HG03060 (cell line): ENCODE results near the gene CCDC167.

Experiments
- ATAC-seq: cut with Tn5 transposase; IDR thresholded peaks from one replicate; pipeline ENCODE4 v1.9.1; 2021; ENCODE audit warnings: low read depth, moderate number of reproducible peaks; ENCODE audit not compliant: unreplicated experiment

Gene CCDC167

DNA sequence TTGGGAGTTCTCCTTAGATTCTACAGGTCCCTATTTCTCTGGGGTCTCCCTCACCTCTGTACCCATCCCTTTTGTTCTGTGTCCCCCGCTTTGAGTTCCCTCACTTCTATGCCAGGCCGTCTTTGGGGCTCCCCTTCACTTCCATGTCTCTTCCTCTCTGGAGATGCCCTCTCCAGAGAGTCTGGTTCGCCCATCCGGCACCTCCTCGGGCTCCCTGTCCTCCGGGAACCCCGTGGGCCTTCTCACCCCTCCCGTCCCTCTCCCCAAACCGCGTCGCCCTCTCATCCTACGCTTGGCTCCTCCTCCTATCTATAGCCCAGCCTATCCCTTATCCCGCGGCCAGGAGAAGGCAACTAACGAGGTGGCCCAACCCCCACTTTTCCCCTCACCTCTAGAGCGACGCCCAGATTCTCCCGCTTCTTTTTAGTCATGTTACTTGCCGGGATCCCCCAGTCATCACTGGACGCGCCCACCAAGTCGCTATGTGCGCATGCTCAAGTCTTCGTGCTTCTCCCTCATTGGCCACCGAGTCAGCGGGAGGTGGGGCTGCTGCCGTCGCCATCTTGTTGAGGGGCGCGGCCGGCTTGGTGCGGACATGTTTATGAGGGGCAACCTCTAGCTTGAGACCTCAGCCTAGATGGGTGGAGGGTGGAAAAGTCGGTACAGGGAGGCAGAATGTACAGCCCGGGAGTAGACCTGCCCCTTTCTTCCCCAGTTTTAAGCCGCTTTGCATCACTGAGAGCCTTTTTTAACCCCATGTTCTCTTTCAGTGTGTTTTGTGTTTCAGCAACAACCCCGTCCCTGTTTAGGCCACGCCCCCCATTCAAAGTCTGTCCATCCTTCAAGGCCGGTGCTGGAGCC lies at the start of gene CCDC167:
Gene CCDC167 (minus strand): TSS at position 461 of the 861 bp plus-strand sequence. CDS start 30 bp downstream, at position 431.
- ATAC-seq: peak; percentile 66

DNA sequence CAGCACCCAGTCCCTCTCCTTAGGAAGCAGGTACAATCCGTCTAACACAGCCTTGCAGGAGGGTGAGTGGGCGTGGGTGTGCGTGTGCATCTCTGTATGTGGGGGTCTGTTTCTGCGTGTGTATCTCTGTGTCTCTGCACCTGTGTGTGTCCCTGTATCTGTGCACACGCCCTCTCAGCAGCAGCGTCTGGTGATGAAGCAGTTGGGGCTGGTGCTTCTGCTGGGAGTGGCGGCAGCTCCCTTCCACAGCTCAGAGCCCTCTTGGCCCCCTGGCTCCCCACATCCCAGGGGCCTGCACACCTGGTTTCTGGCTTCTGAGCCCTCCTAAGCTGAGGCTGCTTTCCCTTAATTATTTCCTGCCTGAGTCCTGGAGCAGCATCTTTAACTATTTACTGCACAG lies 49.5 kb upstream of the CCDC167 start:
- ATAC-seq: no peak

DNA sequence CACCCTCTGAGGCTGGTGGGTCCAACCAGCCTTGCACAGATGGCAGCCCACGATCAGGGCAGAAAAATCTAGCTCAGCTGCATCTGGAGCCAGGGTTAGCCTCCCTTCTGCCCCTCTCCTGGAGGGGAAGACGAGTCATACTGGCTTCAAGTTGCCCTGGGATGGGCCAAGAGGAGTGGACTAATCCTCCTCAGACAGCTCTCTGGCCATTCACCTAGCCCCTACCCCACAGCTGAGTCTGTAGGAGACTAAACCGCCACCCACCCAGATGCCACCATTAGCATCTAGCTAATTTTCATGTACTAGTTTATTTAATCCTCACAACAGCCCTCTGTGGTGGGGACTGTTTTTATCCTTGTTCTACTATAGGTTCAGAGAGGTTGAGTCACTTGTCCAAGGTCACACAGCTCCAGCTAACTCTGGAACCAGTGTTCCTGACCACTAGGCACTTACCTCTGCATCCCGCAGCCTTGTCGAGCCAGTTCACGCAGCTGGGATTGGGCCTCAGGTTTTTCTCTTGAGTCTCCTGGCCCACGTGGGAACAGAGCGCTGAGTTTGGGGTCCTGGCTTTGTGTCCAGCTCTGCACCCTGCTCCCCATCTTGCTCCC lies 48.5 kb upstream of the CCDC167 start:
- ATAC-seq: no peak

DNA sequence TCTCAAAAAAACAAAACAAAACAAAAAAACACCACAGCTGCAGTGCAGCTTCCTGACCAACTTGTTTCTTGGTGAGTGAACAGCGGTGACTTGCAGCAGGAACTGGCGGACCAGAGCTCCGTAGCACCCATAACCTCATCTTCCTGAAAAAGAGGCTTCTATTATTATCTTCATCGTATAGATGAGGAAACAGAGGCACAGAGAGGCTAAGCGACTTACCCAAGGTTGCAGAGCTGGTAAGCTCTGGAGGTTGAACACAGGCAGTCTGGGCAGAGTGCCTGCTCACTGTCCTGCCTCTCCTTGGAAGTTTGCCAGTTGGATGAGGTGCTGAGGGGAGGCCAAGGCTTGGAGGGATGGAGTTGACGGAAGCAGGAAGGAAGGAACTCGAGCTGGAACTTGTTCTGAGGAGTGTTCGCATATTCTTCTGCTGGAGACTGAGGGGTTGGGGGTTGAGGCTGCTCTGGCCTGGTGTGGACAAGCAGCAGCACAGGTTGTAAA lies 47.9 kb upstream of the CCDC167 start:
- ATAC-seq: no peak

DNA sequence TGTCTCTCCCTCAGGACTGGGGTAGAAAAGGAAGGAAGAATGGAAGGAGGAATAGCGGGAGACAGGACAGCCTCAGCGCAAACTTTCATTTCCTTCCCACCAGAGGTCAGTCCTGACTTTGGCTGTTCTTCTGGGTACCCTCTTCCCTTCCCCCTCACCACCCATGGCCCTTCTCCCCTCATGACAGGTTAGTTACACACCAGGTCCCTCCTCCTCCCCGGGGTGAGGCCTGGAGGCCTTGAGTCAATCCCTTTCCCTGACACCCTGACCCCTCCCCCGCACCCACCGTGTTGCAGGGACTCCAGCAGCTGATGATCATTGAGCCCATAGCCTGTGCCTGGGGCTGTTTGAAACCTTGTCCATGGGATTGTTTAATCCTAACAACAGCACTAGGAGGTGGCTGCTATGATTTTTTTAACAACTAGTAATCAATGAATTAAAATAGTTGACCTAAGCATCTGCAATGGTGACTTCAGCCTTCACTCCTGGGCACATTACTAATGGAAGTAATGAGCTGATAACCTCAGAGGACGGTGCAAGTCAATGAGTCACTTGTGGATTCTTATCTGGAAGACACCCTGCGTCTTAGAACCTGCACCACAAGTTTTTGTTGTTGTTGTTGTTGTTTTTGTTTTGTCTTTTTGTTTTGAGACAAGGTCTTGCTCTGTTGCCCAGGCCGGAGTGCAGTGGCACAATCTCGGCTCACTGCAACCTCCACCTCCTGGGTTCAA lies 46.6 kb upstream of the CCDC167 start:
- ATAC-seq: no peak

DNA sequence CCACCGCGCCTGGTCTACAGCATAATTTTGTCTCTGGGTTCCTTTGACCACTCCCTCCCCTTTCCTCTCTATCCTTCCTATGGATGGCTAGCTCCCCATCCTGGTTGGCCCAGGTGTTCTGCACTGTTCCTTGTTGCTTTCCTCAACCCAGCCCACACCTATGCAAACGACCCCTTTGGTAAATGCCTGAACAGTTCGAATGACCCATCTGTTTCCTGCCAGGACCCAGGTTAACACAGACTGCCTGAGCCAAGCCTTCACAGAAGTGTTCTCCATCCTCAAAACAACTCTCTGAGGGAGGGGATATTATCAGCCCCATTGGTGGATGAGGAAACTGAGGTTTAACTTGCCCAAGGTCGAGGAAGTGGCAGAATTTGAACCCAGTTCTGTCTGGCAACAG lies 44.8 kb upstream of the CCDC167 start:
- ATAC-seq: no peak

DNA sequence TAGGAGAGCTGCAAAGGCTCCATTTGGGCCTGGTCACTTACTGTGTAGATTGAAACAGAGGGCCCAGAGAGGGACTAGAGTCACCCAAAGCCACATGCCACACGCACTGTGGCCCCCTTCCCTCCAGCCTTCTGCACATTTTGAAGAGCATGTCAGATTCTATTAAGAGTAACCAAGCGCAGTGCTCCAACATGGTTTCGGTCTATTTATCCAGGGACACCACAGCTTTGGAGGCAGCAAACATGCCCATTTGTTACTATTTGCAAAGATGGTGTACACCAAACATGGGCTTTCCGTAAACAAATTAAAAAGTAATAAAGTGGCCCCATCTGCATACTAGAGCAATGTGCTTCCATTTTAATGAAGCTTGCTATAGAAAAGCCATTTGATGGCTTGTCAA lies 43.7 kb upstream of the CCDC167 start:
- no peak for ATAC-seq

DNA sequence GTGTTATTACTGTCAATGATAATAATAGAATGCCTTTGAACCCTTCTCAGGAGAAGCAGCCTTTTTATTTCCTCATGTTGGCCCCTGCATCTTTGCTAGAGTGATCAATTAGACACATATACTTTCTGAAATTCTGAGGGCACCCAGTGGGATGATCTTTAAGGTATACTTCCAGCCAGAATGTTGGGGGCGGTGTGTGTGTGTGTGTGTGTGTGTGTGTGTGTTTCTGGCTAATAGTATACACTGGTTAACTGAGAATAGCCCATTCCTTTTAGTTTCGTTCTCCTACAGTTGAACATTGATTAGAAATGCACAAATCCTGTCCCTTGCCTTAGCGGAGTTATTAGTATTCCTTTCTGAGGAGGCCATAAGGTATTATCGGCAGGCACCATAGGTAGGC lies 41.7 kb upstream of the CCDC167 start:
- no peak for ATAC-seq

DNA sequence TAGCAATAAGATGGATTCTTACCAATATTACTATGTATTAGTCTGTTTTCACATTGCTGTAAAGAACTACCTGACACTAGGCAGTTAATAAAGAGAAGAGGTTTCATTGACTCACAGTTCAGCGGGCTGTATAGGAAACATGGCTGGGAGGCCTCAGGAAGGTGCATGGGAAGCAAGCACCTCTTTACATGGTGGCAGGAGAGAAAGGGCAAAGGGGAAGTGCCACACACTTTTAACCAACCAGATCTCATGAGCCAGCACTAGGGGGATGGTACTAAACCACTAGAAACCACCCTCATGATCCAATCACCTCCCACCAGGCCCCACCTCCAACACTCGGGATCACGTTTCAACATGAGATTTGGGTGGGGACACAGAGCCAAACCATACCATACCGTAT lies 40.7 kb upstream of the CCDC167 start:
- no peak for ATAC-seq

DNA sequence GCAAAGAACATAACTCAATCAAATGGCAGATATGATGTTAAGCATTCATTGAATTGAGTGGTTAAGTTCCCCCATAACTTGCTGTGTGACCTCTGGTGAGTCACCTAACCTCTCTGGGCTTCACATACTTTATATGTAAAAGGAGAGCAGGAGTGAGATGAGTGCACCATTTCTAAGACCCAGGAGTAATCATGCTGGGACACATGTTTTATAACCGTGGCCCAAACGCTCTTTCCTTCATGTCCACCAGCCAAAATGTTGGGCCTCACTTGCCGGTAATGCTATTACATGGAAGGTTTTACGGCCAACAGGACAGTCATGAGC lies 40.3 kb upstream of the CCDC167 start:
- ATAC-seq: no peak

DNA sequence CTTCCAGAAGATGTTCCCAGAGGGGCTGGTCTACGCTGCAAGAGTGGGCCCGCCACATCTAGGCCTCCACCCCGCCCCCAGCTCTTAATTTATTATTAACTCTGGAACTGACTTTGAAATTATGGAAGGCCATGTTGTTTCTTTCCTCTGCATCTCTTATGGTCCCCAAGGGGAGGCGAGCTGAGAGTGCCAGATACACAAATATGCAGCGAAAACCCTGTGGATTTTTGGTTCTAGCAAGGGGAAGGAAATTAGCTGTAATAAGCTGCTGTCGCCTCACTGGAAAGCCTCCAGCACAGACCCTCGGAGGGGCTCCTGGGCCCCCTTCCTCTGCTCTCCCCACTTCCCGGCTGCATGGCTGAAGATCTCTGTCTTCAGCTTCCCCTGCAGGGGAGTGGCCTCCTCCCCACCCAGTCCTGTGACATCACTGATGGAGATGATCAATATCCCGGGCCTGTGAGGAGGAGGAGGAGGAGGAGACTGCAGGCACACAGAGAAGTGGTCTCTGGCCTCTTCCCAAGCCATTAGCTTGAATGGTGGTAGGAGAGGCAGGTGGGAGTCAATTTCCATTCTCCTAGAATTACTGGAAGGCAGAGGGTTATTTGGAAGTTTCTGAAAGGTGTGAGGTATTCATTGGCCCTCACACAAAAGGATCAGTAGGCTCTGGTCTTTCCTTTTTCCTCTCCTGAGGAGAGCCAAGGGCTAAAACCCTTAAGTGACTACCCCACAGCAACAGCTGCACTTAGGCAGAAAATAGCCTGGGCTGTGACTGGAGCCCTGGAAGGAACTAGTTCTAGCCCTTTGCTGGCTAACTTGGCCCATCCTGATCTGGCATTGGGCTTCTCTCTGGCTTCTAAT lies 39.7 kb upstream of the CCDC167 start:
- ATAC-seq: no peak

DNA sequence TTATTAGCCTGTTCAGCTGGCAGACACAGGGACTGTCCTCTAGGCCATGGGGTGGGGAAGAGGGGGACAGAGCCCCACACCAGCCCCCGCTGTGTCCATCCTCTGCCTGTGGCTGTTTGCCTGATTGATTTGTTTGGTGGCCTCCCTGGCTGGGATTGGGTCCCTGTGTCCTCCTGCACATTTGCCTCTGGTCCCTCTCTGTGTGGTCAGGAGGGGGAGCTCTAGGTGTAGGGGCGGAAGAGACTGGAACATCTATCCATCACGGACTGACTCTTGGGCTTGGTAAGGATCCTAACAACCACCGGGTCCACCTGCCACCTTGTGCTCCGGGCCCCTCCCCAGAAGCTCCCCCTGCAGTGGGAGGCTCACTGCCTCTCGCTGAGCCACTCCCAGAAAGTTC lies 38.4 kb upstream of the CCDC167 start:
- no peak for ATAC-seq

DNA sequence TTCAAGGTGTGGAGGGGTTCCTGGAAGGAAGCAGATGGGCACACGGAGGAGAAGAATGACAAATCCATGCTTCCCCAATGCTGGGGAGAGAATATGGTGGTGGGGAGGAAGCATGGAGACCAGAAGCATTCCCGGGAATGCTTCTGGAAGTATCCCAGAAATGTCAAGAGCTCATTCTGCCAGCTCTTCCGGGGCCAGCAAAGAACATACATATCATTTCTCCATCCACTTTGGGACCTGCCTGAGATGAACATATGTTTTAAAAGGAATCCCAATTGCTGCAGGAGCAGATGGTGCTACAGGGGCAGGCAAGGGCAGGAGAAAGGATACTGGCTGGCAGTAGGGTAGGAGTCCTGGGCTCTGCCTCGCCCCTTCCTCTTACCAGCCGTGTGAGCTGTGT lies 37.9 kb upstream of the CCDC167 start:
- ATAC-seq: no peak

DNA sequence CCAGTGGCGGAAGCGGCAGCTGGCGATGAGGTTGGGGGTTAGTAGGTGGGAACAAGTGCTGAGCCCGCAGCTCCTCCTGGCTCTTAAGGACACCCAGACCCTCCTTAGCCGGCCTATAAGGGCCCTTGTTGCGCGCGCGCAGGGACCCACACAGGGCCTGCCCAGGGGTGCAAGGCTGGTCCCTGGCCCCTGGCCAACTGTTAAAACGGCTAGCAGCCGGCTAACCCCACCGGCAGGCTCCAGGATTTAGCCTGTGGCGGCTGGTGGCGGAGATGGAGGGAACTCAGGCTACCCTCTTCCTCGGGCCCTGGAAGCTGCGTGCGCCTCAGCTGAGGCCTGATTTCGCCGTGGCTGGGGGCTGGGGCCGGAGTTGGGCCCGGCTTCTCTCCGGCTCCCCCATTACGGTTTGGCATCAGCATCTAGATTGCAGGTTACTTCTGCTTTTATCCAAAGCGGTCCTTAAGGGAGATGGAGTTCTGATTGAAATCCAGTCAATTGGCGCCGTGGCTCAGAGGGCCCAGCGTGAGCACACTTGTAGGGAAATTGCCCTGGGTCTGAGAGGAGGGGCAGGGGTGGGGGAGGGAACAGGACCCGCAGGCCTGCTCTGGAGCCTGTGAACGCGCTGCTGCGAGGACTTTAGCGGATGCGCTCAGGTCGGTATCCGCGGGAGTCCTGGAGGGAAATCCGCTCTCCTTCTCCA lies 36.9 kb upstream of the CCDC167 start:
- no peak for ATAC-seq

DNA sequence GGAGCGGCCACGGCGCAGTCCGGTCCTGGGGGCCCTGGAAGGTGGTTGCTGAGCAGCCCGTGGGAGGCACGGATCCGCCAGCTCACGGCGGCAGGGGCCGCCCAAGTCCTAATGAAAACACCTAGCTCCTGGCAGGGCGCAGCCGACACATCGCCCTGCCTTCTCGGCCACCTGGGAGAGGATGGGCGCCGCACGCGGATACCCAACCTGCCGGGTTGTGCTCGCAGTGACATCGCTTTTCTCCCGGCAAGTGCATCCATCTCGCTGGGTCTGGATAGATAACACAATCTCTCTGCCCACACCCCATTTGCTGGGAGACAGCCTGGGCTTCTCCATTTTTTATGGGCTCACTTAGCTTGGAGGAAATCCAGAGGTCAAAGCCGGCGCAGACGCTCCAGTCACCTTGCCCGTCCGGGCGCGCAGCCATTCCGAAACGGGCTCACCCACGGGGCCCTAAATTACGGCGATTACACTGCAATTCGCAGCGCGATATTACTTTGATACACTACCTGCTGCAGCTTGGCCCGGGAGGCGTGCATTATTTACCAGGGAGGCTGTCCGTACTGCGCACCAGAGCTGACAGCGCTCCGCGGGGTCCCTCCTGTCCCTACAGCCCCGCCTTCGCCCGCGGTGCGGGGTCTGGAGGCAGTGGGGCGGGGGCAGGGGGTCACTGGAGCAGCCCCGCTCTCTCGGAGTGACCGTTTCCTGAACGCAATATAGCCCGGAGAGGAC lies 36.2 kb upstream of the CCDC167 start:
- ATAC-seq: no peak

DNA sequence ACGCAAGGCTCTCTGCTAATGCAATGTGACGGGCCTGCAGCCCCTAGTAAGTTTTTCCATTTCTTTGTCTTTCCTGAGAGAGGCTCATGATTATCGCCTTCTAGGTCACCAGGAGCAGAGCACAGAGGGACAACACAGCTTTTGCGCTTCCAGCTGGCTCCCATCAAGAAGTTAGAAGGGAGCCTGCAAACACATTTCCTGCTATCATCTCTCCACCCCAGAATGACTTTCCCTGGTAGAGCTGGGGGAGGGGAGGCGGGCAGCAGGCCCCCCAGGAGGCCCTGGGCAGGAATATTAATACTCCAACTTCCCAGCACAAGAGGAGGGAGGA lies 35.7 kb upstream of the CCDC167 start:
- ATAC-seq: no peak

DNA sequence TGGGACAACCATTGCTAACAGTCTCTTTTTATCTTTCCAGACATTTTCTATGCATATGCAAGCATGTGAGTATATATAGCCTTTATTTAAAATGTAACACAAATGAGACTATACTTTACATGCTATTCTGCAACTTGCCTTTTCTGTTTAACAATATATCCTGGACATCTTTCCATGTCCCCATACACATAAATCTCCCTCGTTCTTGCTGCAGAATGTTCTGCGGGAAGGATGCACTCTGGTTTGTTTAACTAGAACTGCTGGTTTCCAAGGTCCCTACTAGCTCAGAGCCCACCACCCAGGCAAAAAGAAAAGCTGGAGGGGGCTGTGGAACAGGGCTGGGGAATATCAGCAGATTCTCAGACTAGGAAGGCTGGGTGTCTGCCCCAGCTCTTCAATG lies 35.2 kb upstream of the CCDC167 start:
- no peak for ATAC-seq

DNA sequence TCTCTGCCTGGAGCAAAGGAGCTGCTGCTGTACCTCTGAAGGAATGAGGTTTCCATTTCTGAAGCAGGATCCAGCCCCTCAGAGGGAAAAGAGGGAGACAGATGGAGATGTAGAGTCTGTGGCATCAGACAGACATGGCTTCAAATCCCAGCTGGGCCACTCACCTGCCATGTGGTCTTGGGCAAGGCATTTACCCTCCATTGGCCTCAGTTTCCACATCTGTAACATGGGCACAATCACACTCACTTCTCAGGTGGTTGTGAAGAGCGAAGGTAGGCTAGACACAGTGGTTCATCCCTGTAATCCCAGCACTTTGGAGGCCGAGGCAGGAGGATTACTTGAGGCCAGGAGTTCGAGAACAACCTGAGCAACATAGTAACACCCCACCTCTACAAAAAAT lies 32.4 kb upstream of the CCDC167 start:
- no peak for ATAC-seq

DNA sequence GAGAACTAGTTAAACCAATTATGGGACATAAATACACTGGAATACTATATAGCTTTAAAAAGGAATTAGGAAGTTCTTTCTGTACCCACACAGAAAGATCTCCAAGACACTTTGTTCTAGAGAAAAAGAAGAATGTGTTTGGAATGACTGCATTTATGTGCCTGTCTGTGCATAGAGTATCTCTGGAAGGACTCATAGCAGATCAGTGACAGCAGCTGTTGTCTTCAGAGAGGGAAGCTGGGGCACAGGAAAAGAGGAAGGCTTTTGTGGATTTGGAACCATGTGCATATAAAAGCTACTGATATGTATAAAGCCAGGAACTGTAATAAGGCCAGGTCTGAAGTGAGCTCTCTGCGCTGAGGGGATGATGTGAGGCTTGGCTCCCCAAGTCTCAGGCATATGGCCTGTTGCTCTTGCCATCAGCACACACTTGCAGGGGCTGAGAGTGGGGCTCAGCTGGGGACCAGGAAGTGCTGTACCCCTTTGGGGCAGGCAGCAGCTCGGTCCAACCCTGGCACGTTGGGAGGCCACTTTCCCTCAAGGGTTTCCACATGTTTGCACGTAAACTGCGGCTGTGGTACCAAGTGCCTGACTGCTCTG lies 31.8 kb upstream of the CCDC167 start:
- no peak for ATAC-seq
